CD4-positive, alpha-beta T cell treated with Interleukin-1 beta for 1 hour (primary cell): ENCODE results near the gene PYGM.

ENCODE experiments used
- DNase-seq, 2 donors: peaks; one replicate each; pipeline ENCODE4 v3.0.0-alpha.2; 2020 to 2022

PYGM gene

GRCh38 chr11:64753380-64754123, 6.2 kb downstream of the PYGM start:
- no peak for DNase-seq

GRCh38 chr11:64753019-64753379, 6.8 kb downstream of the PYGM start:
- DNase-seq, result no peak

- DNase-seq, result no peak
Observed at GRCh38 chr11:64752175-64752970, 7.4 kb downstream of the PYGM start.

GRCh38 chr11:64751580-64751979, 8.2 kb downstream of the PYGM start:
- DNase-seq, result no peak

- DNase-seq, result no peak
Observed at GRCh38 chr11:64751136-64751535, 8.6 kb downstream of the PYGM start.

GRCh38 chr11:64750361-64751054, 9.3 kb downstream of the PYGM start:
- peak in 1 of 2 donors; percentile 46 for DNase-seq

DNA sequence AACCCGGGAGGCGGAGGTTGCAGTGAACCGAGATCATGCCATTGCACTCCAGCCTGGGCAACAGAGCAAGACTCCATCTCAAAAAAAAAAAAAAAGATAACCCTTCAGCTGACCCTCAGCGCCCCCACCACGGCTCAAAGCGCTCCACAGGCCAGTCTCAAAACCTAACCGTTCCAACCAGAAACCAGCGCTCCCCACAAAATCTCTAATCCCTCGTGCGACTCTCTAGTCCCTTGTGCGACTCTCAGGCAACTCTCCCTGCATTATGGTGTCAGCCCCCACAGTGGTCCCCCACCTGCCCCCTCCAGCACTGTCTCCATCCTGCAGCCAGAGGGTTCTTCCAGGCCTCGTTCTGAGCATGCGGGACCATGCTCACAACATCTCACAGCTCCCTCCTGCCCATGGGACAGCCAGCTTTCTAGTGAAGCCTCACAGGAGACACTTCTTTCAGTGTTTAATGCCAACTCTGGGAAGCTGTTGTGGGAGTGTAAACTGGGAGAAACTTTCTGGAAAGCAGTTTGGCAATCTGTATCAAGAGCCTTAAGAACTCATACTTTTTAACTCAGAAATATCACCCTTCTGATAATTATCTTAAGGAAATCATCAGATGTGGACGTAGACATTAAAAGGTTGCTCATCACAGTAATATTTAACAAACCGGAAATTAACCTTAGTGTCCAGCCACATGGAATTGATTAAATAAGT, 11.7 kb downstream of the PYGM start:
- DNase-seq, result no peak

- no peak for DNase-seq
Observed at GRCh38 chr11:64746486-64746885, 13.3 kb downstream of the PYGM start.

DNA sequence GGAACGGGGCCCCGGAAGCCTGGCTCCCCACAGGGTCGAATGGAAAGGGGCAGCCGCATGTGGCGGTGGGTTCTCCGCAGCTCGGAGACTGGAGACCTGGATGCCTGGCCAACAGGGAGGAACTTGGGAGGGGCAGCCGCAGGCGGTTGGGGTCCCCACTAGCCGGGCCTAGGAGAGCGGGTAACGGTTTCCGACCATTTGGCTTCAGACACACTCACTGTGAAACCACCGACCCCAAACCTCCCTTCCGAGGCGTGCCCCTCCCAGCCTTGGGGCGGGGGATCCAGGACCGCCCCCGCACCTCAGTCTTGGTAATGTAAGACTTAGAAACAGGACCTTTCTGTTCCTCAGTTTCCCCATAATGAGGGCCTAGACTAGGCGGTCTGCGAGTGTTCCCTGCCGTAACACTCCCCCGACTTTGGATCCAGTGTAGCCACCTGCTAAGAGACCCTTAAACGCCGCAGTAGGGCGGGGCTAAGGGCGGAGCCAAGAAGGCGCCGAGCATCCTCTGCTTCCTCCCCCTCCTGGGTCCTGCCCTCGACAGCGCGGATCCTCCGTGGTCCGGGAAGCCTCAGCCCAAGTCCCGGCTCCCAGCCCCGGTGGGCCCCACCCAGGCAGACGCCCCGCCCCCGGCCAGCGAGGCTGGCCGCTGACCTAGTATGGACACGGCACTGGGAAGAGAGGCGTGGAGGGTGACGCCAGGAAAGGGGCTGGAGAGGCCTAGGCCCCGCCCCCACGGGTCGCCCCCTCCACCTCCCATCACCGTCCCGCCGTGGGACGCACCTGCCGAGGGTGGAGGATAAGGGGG, 14.0 kb downstream of the PYGM start:
- peak; percentile 83 to 84 for DNase-seq

DNA sequence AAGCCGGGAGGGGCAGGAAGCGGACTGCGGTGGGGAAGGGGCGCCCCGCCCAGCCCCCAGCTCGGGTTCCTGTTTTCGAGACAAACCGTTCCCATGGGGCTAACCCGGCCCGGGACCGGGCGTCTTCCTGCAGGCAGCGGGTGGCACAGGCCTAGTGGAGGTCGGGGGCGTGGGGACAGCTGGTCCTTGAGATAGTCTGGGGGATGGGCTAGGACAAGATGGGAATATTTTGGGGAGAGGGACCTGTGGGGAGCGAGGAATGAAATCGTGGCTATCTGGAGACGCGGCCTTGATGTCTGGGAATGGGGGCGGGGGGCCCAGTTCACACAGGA, 14.6 kb downstream of the PYGM start:
- DNase-seq, result peak; percentile 90 to 94

DNA sequence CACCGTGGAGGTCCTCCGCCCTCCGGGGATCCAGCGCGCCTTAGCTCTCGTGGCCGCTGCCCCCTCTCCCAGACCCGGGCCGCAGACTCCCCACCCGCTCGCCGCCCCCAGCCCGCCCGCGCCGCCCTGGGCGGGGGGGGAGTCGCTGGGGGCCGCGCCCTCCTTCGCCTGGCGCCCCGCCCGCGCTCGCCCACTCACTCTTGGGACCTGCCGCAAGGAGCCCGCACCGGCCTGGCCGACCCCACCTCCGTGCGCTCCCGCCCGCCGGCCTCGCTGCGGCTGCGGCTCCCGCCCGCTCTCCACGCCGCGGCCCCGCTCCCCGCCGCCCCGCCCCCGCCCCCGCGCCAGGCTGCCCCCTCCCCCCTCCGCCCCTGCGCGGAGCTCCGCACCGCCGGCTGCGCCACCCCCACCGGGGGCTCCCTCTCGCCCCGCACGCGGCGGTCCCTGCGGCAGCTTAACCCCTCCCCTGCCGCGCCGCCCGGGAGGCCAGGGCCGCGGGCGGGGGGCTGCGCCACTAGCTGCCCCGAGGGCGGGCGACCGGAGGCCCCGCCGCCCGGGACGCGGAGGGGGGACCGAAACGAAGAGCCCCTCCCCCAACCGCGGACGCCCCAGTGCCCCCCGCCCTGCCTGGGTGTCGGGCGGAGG, 15.1 kb downstream of the PYGM start:
- DNase-seq, result no peak

GRCh38 chr11:64743591-64744543, 15.9 kb downstream of the PYGM start, which contains the start of gene RASGRP2:
Gene RASGRP2 (minus strand): TSS chr11:64744142. CDS start chr11:64742866, 1,276 bp downstream.
- peak; percentile 87 to 88 for DNase-seq

DNA sequence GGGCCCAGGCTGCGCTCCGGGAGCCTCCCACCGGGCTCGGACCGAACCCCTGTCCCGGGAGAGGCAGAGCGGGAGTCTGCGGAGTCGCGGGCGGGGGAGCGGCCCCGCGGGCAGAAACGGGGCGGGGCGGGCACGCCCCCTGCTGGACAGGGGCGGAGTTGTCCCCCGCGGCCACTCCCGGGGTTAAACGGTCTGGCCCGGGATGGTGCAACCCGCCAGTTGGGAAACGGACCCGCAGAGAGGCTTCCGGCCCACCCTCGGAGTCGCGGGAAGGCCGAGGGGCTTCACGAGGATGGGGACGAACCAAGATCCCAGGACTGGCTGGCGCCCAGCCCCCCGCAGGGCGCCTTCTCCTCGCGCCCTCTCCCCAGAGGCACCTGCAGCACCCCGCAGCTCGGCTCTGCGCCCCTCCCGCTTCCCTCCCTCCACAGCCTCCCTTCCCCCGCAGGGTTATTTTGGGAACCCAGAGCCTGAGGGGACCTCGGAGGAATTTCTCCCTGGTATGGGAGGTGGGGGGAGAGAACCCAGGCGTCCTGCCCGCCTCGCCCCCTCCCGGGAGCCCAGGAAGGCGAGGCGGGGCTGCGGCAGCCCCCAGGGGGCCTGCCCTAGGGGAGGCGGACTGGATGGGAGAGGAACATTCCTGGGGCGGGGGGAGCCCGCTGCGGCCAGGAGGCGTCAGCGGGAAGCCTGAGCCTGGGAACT, 16.7 kb downstream of the PYGM start:
- DNase-seq, result peak; percentile 74 to 75

GRCh38 chr11:64742087-64742888, 17.5 kb downstream of the PYGM start:
- DNase-seq, result no peak

DNA sequence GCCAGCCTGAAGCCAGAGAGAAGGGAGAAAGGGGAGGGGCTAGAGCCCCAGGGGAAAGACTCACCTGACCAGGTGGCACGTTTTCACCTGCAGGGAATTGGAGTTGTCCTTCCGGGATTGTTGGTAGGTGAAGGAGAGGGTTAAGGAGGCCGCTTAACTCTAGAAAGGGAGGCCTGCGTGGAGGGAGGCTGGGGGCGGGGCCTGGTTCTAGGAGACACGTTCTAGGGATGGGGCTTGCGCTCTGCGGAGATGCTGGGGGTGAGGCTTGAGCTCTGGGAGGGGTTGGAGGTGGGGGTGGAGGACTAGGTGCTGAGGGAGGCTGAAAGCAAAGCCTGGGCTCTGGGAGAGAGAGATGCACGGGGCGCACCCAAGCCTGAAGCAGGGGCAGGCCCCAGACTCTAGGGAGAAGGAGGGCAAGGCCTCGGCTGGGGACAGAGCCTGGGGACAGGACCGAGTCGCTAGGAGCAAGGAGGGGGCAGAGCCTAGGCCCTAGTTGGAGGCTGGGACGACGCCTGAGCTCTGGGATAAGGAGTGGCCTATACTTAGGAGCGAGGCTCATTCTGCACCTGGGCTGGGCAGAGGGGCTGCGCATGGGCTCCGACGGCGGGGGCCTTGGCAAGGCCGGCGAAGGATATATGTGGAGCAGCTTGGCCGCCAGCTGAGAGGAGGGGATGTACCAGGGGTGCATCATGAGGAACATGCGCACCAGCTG, 18.2 kb downstream of the PYGM start:
- DNase-seq, result no peak

GRCh38 chr11:64739871-64740270, 19.9 kb downstream of the PYGM start:
- no peak for DNase-seq

- DNase-seq, result no peak
Observed at GRCh38 chr11:64736654-64737053, 23.1 kb downstream of the PYGM start.

- no peak for DNase-seq
Observed at GRCh38 chr11:64735725-64736259, 24.0 kb downstream of the PYGM start.
